MV-4-11 (cell line): ENCODE measurements around the gene BMX.

Source experiments
- DNase-seq: peaks from one replicate; lab custom pipeline; 2025; lab: John Stamatoyannopoulos, UW

The BMX gene

DNA sequence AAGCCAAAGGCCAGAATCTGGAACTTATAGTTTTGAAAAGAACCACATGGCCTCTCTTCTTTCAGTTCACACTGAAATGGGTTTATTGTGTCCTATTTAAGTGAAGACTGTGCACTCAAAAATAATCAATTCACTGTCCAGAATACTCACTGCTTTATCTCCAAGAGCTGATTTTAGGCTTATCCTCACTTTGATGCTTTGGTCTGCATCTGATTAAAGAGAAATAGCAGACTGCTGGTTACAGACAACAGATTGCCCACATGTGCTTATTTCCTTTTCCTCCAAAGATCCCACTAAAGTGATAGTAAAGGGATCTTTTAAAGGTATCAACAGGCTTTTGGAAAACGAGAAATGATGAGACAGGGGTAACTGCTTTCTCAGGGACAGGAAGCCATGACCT, 69.5 kb downstream of the BMX start:
- no peak for DNase-seq

- no peak for DNase-seq
Measured at GRCh38 chrX:15574017-15574416, 73.4 kb downstream of the BMX start.

- DNase-seq = no peak
Measured at GRCh38 chrX:15576019-15576418, 75.4 kb downstream of the BMX start.

DNA sequence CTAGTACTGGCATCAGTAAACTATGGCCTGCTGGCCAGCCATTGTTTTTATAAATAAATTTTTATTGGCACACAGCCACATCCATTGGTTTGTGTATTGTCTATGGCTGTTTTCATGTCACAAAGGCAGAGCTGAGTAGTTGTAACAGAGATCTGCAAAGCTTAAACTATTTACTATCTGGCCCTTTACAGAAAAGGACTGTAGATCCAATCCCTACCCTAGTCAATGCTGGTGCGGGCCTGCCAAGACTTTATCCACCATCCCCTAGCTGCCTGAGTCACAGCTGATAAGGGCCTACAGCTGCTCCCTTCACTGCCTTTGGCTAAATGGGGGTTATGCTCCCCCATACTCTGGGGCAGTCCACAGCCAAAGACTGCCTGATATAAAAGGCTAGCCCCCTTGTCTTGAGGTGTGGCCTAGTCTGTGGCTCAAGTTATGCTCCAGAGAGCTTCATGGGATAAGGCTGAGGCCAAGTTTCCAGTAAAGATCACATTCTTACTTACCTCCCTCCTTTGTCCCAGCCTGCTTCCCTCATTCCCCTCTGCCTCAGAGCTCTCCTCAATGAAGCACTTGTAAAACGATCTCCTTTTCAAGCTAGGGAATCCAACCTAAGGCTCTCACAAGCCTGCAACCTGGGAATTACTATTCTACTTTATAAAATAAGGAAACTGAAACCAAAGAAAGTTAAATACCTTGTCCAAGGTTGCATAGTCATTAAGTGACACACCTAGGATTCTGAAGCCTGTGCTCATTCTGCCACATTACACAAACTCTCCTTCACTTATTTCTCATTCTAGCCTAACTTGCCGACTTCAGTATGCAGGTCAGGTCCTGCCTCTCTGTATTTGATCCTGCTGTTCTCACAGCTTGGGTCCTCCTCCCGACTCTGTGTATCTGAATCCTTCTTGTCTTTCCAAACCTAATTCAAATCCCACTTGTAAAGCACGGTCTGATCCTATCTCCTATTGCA, 79.5 kb downstream of the BMX start:
- DNase-seq = no peak

- DNase-seq = no peak
Measured at GRCh38 chrX:15594371-15594770, 93.8 kb downstream of the BMX start.

DNA sequence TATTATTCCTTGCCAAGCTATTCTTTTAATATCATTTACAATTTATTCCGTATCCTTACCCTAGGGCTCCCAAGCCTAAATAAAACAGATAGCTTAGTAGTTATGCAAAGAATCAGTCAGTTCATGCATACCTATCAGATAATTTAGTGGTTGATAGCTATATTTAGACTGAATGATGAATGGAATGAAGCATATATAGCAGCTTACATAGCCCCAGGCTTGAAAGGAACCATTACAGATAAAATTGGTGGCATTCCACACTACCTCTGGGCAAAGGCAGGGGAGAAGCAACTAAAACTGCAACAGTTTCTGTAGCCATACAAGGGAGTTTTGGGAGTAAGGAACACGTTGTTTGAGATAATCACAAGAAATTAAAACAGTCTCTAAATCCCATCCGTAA, 97.4 kb downstream of the BMX start:
- no peak for DNase-seq

DNA sequence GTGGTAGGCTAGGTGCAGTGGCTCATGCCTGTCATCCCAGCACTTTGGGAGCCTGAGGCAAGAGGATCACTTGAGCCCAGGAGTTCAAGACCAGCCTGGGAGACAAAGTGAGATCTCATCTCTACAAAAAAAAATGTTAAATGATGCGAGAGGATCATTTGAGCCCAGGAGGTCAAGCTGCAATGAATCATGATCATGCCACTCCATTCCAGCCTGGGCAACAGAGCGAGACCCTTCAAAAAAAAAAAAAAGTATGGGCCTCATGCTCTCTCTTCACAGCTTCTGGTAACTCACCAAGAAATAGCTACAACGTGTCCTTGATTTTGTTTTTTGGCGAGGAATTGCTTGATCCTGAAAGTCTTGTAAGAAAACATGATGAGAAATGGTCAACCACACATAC, 98.9 kb downstream of the BMX start:
- no peak for DNase-seq

- no peak for DNase-seq
Measured at GRCh38 chrX:15600049-15600448, 99.4 kb downstream of the BMX start.

DNA sequence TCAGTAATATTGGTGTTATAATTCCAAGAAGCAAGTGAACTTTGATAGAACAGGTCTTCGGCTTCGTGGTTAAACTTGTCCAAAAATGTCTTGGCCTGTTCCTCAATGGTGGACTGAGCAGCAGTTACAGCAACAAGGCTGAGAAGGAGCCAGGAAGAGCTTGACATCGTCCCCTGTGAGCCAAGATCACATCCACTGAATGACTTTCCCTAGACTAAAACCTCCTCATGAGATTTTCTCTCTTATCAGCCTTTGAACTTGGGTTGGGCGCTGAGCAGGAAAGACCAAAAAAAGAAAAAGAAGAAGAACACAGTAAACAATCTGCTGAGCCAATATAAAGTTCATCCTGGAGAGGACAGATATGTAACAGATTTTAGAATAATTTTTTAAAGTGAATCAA, 100.1 kb downstream of the BMX start, which contains the start of gene ACE2:
ACE2 (minus strand) TSS at position 216 of the 400 bp plus-strand sequence; CDS start at position 167, 49 bp downstream.
- no peak for DNase-seq

GRCh38 chrX:15601932-15602331, 101.3 kb downstream of the BMX start:
- no peak for DNase-seq

DNA sequence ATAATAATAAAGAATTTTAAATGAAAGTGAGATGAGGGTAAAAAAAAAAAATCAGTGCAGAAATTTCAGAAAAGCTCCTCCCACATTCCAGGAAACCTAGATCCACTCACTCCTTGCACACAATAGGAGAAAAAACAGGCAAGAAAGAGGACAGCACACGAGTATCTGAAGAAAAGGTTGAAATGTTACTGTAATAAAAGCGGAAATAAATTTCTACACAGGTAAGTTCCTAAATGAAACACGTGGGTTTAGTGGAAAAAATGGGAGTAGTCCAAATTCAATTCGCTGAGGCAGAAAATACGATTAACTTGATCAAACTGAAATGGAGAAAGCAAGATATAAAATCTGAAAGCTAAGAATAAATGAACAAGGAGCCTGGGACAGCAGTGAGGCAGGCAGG, 102.2 kb downstream of the BMX start:
- no peak for DNase-seq

GRCh38 chrX:15605226-15605625, 104.6 kb downstream of the BMX start:
- no peak for DNase-seq
